SK-N-SH (cell line): ENCODE data around the gene COX7A1.

Experiments used
- MXI1 ChIP-seq: IDR thresholded peaks from 2 replicates; pipeline ENCODE4 v1.6.1; 2012; ENCODE audit warnings: mild to moderate bottlenecking, low read depth, low read length, improper control_type of control experiment
- TCF12 ChIP-seq: IDR thresholded peaks from 2 replicates; pipeline ENCODE4 v1.4.0; 2012
- TF ChIP-seq, protein P1 (sequence below): fragments of 200-600 bp; sonication (generic); IDR thresholded peaks from 2 replicates; pipeline ENCODE4 v1.6.1; 2017; ENCODE audit warnings: antibody characterized with exemption, mild to moderate bottlenecking, moderate library complexity

DNA sequence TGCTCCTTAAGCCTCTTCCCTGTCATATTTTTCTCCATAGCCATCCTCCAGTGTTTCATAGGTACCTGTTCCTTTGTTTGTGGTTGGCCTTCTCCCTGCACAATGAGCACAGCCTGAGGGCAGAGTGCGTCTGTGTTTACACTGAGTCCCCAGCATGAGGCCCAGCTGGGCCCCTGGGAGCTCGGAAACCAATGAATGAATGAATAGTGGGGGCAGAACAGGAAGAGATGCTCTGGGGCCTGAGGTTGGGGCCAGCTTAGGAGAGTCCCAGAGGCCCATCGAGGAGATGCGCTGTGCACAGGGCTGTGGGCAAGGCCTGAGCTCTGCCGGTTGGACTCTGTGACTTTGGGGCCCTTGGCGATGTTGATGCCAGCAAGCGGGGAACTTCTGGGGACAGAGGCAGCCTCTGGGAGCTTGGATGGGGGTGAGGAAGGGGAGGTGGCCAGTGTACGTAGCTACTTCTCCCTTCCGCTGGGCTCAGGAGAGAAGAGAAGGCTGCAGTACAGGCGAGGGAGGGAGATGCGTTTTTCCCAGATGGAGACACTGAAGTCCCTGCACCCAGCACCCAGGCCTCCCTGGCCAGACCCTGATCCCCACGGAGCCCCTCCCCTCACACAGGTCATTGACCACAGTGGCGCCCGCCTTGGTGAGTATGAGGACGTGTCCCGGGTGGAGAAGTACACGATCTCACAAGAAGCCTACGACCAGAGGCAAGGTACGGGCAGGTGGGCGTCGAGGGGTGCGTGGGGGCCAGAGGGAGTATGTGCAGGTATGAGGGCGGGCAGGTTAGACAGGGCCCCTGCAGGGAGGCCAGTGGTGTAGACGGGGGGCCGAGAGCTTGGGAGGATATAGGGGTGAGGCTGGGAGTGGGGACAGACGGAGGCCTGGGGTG, 31.9 kb downstream of the COX7A1 start:
- TF ChIP-seq, protein P1, sequence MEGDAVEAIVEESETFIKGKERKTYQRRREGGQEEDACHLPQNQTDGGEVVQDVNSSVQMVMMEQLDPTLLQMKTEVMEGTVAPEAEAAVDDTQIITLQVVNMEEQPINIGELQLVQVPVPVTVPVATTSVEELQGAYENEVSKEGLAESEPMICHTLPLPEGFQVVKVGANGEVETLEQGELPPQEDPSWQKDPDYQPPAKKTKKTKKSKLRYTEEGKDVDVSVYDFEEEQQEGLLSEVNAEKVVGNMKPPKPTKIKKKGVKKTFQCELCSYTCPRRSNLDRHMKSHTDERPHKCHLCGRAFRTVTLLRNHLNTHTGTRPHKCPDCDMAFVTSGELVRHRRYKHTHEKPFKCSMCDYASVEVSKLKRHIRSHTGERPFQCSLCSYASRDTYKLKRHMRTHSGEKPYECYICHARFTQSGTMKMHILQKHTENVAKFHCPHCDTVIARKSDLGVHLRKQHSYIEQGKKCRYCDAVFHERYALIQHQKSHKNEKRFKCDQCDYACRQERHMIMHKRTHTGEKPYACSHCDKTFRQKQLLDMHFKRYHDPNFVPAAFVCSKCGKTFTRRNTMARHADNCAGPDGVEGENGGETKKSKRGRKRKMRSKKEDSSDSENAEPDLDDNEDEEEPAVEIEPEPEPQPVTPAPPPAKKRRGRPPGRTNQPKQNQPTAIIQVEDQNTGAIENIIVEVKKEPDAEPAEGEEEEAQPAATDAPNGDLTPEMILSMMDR = no peak
- TF ChIP-seq TCF12 (no peak), MXI1 (no peak)
